ENCODE measurements around the gene BASP1. TPM values are rescaled to one million over a fixed set of nuclear protein-coding genes. Genes with fewer than 3 reads are reported as not detected.

Gene BASP1
- total RNA-seq, 1 experiment from 2014 or later = 0.34 TPM

DNA sequence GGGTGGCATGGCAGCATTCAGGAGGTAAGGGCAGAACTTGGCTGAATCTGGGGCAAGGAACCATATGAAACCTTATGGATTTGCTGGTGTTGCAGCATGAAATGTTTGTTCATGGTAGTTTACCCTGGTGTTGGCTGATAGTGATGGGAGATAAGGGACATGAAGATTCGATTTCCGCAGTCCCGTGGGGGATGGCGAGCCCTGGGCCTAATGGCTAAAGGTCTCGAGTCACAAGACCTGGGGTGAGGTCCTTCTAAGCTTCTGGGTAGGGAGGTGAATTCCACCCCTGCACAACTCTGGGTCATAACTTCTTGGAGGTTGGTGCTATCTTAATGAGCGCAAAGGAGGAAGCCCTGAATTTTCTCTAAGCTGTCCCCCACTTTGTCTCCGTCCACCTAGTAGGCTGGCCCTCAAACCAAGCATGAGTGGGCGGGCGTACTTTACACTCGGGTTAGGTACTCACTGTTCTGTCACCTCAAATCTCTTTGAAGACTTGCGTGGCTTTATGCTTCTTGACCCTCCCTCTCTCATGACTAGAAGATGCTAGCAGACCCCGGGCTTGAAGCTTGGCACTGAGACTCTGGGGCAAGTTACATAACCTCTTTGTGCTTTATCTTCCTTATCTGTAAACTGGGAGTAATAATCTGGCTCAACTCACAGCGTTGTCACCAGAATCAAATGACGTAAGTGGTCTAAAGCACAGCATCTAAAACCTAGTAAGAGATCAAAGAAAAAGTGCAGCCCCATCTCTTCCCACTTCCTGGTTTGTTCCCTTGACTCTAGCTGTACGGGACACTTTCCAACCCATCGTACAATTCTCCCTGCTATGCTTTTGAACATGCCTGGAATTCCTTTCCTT is 72.5 kb downstream of the BASP1 start:
- Histone ChIP-seq H3K9me3 (ENCODE audit: control insufficient read depth in 1 of 2, insufficient read depth in 1 of 2, low read depth in 1 of 2, low read length in 2 of 2) (no peaks in the 10 kb centered on the region), H3K9me2 (ENCODE audit: insufficient read depth) (no peaks in the 10 kb centered on the region), H3K27me3 (ENCODE audit: insufficient read depth, low read length) (no peaks in the 10 kb centered on the region), H3K4me2 (ENCODE audit: low read length) (no peak overlapping the region), H4K20me1 (ENCODE audit: insufficient read depth) (no peaks in the 10 kb centered on the region), H3K4me3 (replicated peaks in 1 of 2; ENCODE audit: low read depth in 1 of 2, low read length in 2 of 2) (no peak overlapping the region), H3K9ac (ENCODE audit: low read length) (no peak overlapping the region), H3K79me2 (ENCODE audit: insufficient read depth, low read length) (no peaks in the 10 kb centered on the region), H3K4me1 (ENCODE audit: control insufficient read depth in 1 of 2, insufficient read depth in 2 of 2, low read length in 2 of 2) (no peaks in the 10 kb centered on the region), H3K27ac (ENCODE audit: low read depth, low read length) (no peak overlapping the region), H2AFZ (ENCODE audit: low read depth, low read length, poor library complexity, severe bottlenecking) (no peak overlapping the region), H3K36me3 (ENCODE audit: control insufficient read depth in 1 of 2, insufficient read depth in 2 of 2, low read length in 2 of 2) (no peaks in the 10 kb centered on the region)
- TF ChIP-seq SIN3A (IDR thresholded peaks at IDR 0.05; ENCODE audit: low read depth) (no peak), EZH2phosphoT487 (IDR thresholded peaks at IDR 0.05; ENCODE audit: borderline replicate concordance) (no peak)
- ATAC-seq (no peak), DNase-seq (ENCODE audit: low read depth, low spot score) (no peak)
- POLR2A ChIA-PET = no interaction called here
- intact Hi-C loops (cut with micrococcal nuclease) = no loop called here
- CTCF ChIA-PET = no interaction called here
- RAD21 ChIA-PET (ENCODE audit: low non-redundant PET in 1 of 2, low total read pairs in 2 of 2, uncharacterized antibody in 2 of 2, unreplicated experiment in 2 of 2) = no interaction called here
- no TSS peak for BruUV-seq (replicated peaks)

DNA sequence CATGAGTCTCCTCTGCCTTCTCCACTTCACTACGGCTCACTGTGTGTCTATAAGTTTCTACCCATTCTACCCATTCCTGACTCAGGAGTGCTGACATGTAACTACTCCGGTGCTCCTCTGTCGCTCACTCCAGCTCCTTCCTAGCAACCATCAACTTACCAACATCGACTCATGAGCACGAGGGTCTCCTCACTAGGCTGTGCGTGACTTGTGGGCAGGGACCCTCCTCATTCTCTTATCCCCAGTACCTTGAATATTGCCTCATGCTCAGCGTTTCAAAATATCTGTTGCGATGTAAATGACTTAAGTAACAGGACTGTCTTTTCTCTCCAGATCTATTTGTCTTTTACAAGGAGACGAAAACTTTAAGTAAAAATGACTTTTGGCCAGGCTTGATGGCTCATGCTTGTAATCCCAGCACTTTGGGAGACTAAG is 73.1 kb downstream of the BASP1 start:
- POLR2A ChIA-PET = no interaction called here

More for the DNA sequence above, 73.1 kb downstream of the BASP1 start:
- Histone ChIP-seq H3K9ac (ENCODE audit: low read length) (no peak overlapping the region), H2AFZ (ENCODE audit: low read depth, low read length, poor library complexity, severe bottlenecking) (no peak overlapping the region), H3K9me3 (ENCODE audit: control insufficient read depth in 1 of 2, insufficient read depth in 1 of 2, low read depth in 1 of 2, low read length in 2 of 2) (no peaks in the 10 kb centered on the region), H3K4me2 (ENCODE audit: low read length) (no peak overlapping the region), H3K4me3 (replicated peaks in 1 of 2; ENCODE audit: low read depth in 1 of 2, low read length in 2 of 2) (no peak overlapping the region), H3K4me1 (ENCODE audit: control insufficient read depth in 1 of 2, insufficient read depth in 2 of 2, low read length in 2 of 2) (no peaks in the 10 kb centered on the region), H3K9me2 (ENCODE audit: insufficient read depth) (no peaks in the 10 kb centered on the region), H3K79me2 (ENCODE audit: insufficient read depth, low read length) (no peaks in the 10 kb centered on the region), H3K27ac (ENCODE audit: low read depth, low read length) (no peak overlapping the region), H3K36me3 (ENCODE audit: control insufficient read depth in 1 of 2, insufficient read depth in 2 of 2, low read length in 2 of 2) (no peaks in the 10 kb centered on the region), H3K27me3 (ENCODE audit: insufficient read depth, low read length) (no peaks in the 10 kb centered on the region), H4K20me1 (ENCODE audit: insufficient read depth) (no peaks in the 10 kb centered on the region)
- intact Hi-C loops (cut with micrococcal nuclease) = no loop called here
- TF ChIP-seq POLR2AphosphoS5 (IDR thresholded peaks at IDR 0.05; ENCODE audit: low read depth, low read length) (no peak), CBX3 (IDR thresholded peaks at IDR 0.05; ENCODE audit: low read depth) (no peak), EZH2phosphoT487 (IDR thresholded peaks at IDR 0.05; ENCODE audit: borderline replicate concordance) (no peak), TCF7L2 (IDR thresholded peaks at IDR 0.05; ENCODE audit: borderline replicate concordance, extremely low read depth, insufficient read depth, insufficient read length) (no peak), SP1 (IDR thresholded peaks at IDR 0.05; ENCODE audit: low read depth) (no peak), JUND (IDR thresholded peaks at IDR 0.05) (no peak), SRF (IDR thresholded peaks at IDR 0.05; ENCODE audit: low read depth) (no peak), YY1 (IDR thresholded peaks at IDR 0.05; ENCODE audit: extremely low read depth, insufficient replicate concordance, low read depth, low read length) (no peak), EZH2 (IDR thresholded peaks at IDR 0.05) (no peak), ZNF274 (IDR thresholded peaks at IDR 0.05; ENCODE audit: low read depth, low read length) (no peak), FOSL1 (IDR thresholded peaks at IDR 0.05; ENCODE audit: low read depth) (no peak)
- TF ChIP-seq, protein P1, sequence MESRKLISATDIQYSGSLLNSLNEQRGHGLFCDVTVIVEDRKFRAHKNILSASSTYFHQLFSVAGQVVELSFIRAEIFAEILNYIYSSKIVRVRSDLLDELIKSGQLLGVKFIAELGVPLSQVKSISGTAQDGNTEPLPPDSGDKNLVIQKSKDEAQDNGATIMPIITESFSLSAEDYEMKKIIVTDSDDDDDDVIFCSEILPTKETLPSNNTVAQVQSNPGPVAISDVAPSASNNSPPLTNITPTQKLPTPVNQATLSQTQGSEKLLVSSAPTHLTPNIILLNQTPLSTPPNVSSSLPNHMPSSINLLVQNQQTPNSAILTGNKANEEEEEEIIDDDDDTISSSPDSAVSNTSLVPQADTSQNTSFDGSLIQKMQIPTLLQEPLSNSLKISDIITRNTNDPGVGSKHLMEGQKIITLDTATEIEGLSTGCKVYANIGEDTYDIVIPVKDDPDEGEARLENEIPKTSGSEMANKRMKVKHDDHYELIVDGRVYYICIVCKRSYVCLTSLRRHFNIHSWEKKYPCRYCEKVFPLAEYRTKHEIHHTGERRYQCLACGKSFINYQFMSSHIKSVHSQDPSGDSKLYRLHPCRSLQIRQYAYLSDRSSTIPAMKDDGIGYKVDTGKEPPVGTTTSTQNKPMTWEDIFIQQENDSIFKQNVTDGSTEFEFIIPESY (IDR thresholded peaks at IDR 0.05; ENCODE audit: extremely low read depth, insufficient replicate concordance, low read length) = no peak
- TF ChIP-seq, protein P2, sequence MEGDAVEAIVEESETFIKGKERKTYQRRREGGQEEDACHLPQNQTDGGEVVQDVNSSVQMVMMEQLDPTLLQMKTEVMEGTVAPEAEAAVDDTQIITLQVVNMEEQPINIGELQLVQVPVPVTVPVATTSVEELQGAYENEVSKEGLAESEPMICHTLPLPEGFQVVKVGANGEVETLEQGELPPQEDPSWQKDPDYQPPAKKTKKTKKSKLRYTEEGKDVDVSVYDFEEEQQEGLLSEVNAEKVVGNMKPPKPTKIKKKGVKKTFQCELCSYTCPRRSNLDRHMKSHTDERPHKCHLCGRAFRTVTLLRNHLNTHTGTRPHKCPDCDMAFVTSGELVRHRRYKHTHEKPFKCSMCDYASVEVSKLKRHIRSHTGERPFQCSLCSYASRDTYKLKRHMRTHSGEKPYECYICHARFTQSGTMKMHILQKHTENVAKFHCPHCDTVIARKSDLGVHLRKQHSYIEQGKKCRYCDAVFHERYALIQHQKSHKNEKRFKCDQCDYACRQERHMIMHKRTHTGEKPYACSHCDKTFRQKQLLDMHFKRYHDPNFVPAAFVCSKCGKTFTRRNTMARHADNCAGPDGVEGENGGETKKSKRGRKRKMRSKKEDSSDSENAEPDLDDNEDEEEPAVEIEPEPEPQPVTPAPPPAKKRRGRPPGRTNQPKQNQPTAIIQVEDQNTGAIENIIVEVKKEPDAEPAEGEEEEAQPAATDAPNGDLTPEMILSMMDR (IDR thresholded peaks at IDR 0.05 in 2 of 3, conservative IDR thresholded peaks at IDR 0.05 in 1 of 3; ENCODE audit: borderline replicate concordance in 1 of 3, insufficient read depth in 1 of 3, low read depth in 2 of 3, low read length in 2 of 3) = no peak
- BruUV-seq (replicated peaks) = no TSS peak
- CTCF ChIA-PET = no interaction called here
- ATAC-seq (no peak), DNase-seq (ENCODE audit: low read depth, low spot score) (no peak)
- RAD21 ChIA-PET (ENCODE audit: low non-redundant PET in 1 of 2, low total read pairs in 2 of 2, uncharacterized antibody in 2 of 2, unreplicated experiment in 2 of 2) = no interaction called here
